ENCODE measurements around the gene USP9X.

DNA sequence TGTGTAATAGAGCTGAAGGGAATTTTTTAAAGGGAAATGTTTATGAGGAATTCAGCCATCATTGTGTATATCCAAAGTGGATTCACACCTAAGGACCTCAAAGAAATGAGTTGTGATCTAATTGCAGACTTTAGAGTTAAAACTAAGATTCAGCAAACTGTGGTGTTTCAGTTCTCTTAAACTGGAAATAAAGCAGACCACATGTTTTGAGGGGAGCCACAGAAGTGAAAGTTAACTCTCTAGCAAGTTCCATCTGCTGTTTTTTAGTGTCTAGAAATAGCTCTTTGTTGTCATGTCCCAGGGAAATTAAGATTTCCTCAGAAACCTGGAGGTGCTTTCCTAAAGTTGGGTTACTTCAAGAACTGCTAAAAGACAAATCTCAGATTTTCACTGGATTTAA lies 151.4 kb downstream of the USP9X start:
- TF ChIP-seq, protein P1, sequence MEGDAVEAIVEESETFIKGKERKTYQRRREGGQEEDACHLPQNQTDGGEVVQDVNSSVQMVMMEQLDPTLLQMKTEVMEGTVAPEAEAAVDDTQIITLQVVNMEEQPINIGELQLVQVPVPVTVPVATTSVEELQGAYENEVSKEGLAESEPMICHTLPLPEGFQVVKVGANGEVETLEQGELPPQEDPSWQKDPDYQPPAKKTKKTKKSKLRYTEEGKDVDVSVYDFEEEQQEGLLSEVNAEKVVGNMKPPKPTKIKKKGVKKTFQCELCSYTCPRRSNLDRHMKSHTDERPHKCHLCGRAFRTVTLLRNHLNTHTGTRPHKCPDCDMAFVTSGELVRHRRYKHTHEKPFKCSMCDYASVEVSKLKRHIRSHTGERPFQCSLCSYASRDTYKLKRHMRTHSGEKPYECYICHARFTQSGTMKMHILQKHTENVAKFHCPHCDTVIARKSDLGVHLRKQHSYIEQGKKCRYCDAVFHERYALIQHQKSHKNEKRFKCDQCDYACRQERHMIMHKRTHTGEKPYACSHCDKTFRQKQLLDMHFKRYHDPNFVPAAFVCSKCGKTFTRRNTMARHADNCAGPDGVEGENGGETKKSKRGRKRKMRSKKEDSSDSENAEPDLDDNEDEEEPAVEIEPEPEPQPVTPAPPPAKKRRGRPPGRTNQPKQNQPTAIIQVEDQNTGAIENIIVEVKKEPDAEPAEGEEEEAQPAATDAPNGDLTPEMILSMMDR (IDR thresholded peaks at IDR 0.05), result no peak
- TF ChIP-seq POLR2AphosphoS5 (IDR thresholded peaks at IDR 0.05), result no peak
